OCI-LY7 (cell line): ENCODE measurements around the gene KANSL1.
"Not testable (repeated sequence)": the region's sequence is repeated elsewhere in the genome, so short reads cannot be mapped to it uniquely, and the experiment has no call there.

ENCODE experiments used
- CTCF ChIP-seq: fragments of 200-600 bp; sonication (generic); conservative IDR thresholded peaks from 2 replicates; pipeline ENCODE4 v1.5.1; 2014; ENCODE audit warnings: mild to moderate bottlenecking, antibody characterized with exemption, low read length, moderate library complexity, mixed read lengths
- EZH2phosphoT487 ChIP-seq: fragments of 200-600 bp; sonication (generic); IDR thresholded peaks from 2 replicates; pipeline ENCODE4 v1.6.1; 2018; ENCODE audit warnings: low read depth, borderline replicate concordance, mild to moderate bottlenecking, mixed run types, antibody characterized with exemption, low read length, moderate library complexity, mixed read lengths

GRCh38 chr17:46225274-46225794 lies 32.1 kb upstream of the KANSL1 start:
- not testable (repeated sequence) for TF ChIP-seq CTCF, EZH2phosphoT487
